HG03139 (cell line): ENCODE data around the gene GNB1.
"Not testable (repeated sequence)": the region's sequence is repeated elsewhere in the genome, so short reads cannot be mapped to it uniquely, and the experiment has no call there.

Experiments used
- ATAC-seq: cut with Tn5 transposase; IDR thresholded peaks from one replicate; pipeline ENCODE4 v1.9.1; 2021; ENCODE audit not compliant: unreplicated experiment

GNB1 gene

GRCh38 chr1:1892079-1892762, 1.3 kb upstream of the GNB1 start:
- no peak for ATAC-seq

- ATAC-seq, result peak; percentile 11
Measured at GRCh38 chr1:1891349-1892078, 627 bp upstream of the GNB1 start.

GRCh38 chr1:1889847-1890505, 911 bp downstream of the GNB1 start:
- peak; percentile 21 for ATAC-seq

- no peak for ATAC-seq
Measured at GRCh38 chr1:1889090-1889750, 1.7 kb downstream of the GNB1 start.

- ATAC-seq, result not testable (repeated sequence)
Measured at GRCh38 chr1:1883890-1884289, 7.0 kb downstream of the GNB1 start.

GRCh38 chr1:1883092-1883873, 7.6 kb downstream of the GNB1 start:
- no peak for ATAC-seq

GRCh38 chr1:1881727-1882126, 9.2 kb downstream of the GNB1 start:
- no peak for ATAC-seq

- ATAC-seq, result no peak
Measured at GRCh38 chr1:1880617-1881312, 10.1 kb downstream of the GNB1 start.

- no peak for ATAC-seq
Measured at GRCh38 chr1:1879942-1880341, 10.9 kb downstream of the GNB1 start.

GRCh38 chr1:1877865-1878436, 12.9 kb downstream of the GNB1 start:
- no peak for ATAC-seq

GRCh38 chr1:1876335-1876930, 14.5 kb downstream of the GNB1 start:
- ATAC-seq, result no peak

GRCh38 chr1:1875932-1876331, 15.0 kb downstream of the GNB1 start:
- ATAC-seq, result no peak

GRCh38 chr1:1874901-1875300, 16.0 kb downstream of the GNB1 start:
- ATAC-seq, result no peak

GRCh38 chr1:1873186-1873585, 17.7 kb downstream of the GNB1 start:
- no peak for ATAC-seq

GRCh38 chr1:1872329-1872994, 18.4 kb downstream of the GNB1 start:
- no peak for ATAC-seq

- no peak for ATAC-seq
Measured at GRCh38 chr1:1869469-1869868, 21.4 kb downstream of the GNB1 start.

- no peak for ATAC-seq
Measured at GRCh38 chr1:1867164-1867563, 23.7 kb downstream of the GNB1 start.

GRCh38 chr1:1862905-1863547, 27.9 kb downstream of the GNB1 start:
- no peak for ATAC-seq
